Fibroblast of villous mesenchyme (primary cell): ENCODE data around the gene FBXO46. TPM values are rescaled to one million over a fixed set of nuclear protein-coding genes. Genes with fewer than 3 reads are reported as not detected.
A peak's percentile ranks its signal among the peaks of the same experiment; 100 is the strongest.
"Not testable (repeated sequence)": the region's sequence is repeated elsewhere in the genome, so short reads cannot be mapped to it uniquely, and the experiment has no call there.

ENCODE experiments used
- DNase-seq: peaks from one replicate; pipeline ENCODE4 v3.0.0-alpha.2; 2010; ENCODE audit warnings: low read depth
- H3K4me3 ChIP-seq: 2 replicates; pipeline ENCODE4 v1.5.1; 2011; ENCODE audit warnings: low read depth, mild to moderate bottlenecking, low read length
- total RNA-seq: library from RNA; depleted of rRNA; stranded (reverse); fragments of >200 nt; gene quantifications from 2 replicates; pipeline ENCODE4 v1.2.3, GENCODE V29; 2012
- TF ChIP-seq, protein P1 (sequence below): IDR thresholded peaks from 2 replicates; pipeline ENCODE4 v1.5.1; 2012; ENCODE audit warnings: low read depth, mild to moderate bottlenecking, low read length; ENCODE audit not compliant: insufficient read depth

The FBXO46 gene
- total RNA-seq, 1 donor: 12.5 TPM

DNA sequence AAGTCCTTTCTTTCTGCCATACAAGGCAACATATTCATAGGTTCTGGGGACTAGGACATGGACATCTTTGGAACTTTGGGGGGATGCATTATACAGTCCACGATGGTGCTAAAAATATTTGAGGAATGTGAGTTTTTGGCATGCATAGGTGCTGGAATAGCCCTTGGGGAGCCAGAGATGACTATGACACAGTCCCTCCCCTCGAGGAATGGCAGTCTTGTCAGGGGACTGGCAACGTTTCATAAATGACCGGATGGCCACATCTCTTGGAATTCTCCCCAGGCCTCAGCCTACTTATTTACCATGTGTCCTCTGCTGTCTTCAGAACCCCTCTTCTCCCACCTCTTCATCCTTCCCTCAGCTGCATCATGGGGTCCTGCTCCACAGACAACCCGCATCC, 16.2 kb upstream of the FBXO46 start:
- no peak overlapping the region for H3K4me3 ChIP-seq
- DNase-seq: no peak
- TF ChIP-seq, protein P1, sequence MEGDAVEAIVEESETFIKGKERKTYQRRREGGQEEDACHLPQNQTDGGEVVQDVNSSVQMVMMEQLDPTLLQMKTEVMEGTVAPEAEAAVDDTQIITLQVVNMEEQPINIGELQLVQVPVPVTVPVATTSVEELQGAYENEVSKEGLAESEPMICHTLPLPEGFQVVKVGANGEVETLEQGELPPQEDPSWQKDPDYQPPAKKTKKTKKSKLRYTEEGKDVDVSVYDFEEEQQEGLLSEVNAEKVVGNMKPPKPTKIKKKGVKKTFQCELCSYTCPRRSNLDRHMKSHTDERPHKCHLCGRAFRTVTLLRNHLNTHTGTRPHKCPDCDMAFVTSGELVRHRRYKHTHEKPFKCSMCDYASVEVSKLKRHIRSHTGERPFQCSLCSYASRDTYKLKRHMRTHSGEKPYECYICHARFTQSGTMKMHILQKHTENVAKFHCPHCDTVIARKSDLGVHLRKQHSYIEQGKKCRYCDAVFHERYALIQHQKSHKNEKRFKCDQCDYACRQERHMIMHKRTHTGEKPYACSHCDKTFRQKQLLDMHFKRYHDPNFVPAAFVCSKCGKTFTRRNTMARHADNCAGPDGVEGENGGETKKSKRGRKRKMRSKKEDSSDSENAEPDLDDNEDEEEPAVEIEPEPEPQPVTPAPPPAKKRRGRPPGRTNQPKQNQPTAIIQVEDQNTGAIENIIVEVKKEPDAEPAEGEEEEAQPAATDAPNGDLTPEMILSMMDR: no peak

DNA sequence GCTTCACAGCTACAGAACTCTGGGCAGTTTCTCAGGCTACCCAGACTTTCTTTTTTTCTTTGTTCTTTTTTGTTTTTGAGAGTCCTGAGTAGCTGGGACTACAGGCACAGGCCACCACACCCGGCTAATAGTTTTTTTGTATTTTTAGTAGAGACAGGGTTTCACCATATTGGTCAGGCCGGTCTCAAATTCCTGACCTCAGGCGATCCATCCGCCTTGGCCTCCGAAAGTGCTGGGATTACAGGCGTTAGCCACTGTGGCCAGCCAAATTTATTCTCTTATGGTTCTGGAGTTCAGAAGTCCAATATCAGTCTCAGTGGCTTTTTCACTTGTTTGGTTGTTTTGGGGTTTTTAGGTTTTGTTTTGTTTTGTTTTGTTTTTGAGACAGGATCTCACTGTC, 14.9 kb upstream of the FBXO46 start:
- no peak for DNase-seq
- TF ChIP-seq, protein P1: no peak
- H3K4me3 ChIP-seq: no peak overlapping the region

DNA sequence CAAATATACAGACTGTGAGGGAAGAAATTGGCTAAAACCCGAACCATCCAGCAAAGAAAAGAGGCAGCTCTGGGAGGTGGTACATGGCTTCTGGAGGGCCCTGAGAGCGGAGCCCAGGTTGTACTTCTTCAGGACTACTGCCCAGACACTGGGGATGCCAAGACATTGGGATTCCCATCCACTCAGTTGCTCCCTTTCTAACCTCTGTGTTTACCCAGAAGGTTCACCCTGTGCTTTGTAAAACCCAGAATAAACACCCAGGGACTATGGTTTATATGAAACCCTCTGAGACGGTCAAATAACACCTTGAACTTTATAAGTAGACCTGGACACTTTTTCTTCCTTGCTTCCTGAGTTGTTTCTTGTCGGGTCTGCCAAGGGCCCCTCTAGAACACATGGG, 12.3 kb upstream of the FBXO46 start:
- no peak overlapping the region for H3K4me3 ChIP-seq
- TF ChIP-seq, protein P1: no peak
- DNase-seq: no peak

DNA sequence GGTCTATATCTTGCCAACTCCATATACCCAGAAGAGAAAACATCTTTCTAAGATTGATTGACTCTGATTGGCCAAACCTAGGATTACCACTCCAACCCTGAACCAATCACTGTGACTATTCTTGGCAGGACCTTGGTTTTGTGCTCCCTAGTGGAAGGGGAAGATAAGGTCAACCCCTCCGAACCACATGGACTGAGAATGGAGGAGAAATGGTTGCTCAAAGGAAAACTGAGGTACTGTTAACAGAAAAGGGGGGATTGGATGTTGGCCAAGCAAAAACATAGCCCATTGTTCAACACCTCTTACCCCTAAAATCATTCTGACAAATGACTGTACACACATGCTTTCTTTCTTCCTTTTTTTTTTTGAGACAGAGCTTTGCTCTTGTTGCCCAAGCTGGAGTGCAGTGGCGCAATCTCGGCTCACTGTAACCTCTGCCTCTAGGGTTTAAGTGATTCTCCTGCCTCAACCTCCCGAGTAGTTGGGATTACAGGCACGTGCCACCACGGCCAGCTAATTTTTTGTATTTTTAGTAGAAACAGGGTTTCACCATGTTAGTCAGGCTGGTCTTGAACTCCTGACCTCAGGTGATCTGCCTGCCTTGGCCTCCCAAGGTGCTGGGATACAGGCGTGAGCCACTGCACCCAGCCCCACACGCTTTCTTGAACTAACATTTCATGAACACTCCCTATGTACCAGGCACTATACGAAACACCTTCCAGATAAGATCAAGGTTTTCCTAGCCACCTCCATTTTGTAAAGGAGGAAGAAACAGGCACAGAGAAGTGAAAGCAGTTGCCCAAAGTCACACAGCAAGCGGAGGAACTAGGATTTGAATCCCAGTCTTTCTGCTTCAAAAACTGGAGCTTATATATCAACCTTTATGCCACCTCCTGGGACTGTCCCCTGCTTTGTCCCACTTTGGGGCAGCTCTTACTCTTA, 9.1 kb upstream of the FBXO46 start:
- TF ChIP-seq, protein P1: no peak
- H3K4me3 ChIP-seq: no peak overlapping the region
- no peak for DNase-seq

DNA sequence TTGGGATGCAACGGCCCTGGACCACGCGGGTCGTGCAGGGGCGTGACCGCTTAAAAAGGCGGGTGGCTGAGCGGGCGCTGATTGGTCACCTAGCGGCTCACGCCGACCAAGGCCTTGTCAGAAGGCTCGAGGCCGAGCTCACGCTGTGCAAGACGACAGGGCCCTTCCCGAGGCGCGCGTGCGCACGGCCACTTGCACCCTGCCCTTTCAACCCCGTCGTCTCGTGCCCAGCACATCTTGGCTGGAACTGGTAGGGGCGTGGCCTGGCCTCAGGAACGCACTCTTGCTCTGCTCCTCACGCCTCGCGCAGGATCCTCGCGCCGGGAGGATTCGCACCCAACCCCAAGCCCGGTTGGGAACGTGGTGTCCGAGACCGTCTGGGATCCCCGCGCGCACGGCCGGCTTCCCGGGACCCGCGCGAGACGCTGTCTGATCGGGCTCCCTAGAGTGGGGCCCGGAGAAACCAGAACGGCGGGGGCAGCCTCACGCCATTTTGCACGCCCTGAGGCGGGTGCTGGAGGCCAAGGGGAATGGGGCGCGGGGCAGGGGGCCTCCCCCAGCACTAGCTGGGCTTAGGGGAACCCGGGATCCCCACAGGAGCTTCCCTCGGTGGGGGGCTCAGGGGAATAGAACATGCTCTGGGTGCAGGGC, 2.6 kb upstream of the FBXO46 start, which contains the start of gene MEIOSIN:
Gene MEIOSIN (plus strand): TSS at position 280 of the 651 bp plus-strand sequence. CDS start 1,938 bp downstream, outside the sequence.
- no peak within 1 kb of the TSS for H3K4me3 ChIP-seq
- TF ChIP-seq, protein P1: no peak
- no peak for DNase-seq

DNA sequence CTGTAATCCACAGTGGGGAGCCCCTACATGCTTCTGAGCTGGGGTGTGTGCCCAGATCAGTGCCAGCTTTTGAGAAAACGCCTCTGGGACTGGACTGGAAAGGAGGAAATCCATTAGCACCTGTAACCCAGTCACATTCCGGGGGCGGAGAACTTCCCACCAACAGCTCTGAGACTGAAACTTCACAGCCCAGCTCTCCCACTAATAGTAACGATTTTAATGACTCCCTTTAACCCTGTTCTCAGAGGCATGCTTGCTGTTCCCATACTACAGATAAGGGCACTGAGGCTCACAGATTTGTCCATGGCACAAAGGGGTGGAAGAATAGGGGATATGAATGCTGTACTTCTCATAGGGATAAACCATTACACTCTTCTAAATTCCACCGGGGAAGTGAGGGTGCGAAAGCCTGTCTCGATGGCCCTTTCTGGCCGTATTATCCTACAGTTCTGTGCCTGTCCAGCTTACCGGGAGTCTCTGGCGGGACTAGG, 851 bp downstream of the FBXO46 start:
- H3K4me3 ChIP-seq: peak overlapping the region; percentile 99
- no peak for DNase-seq
- TF ChIP-seq, protein P1: no peak

DNA sequence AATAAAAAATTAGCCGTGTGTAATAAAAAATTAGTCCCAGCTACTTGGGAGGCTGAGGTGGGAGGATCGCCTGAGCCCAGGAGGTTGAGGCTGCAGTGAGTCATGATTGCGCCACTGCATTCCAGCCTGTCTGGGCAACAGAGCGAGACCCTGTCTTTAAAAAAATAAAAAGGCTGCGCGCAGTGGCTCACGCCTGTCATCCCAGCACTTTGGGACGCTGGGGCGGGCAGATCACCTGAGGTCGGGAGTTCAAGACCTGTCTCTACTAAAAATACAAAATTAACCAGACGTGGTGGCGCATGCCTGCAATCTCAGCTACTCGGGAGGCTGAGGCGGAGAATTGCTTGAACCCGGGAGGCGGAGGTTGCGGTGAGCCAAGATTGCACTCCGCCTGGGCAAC, 2.0 kb downstream of the FBXO46 start:
- DNase-seq, H3K4me3 ChIP-seq: not testable (repeated sequence)

DNA sequence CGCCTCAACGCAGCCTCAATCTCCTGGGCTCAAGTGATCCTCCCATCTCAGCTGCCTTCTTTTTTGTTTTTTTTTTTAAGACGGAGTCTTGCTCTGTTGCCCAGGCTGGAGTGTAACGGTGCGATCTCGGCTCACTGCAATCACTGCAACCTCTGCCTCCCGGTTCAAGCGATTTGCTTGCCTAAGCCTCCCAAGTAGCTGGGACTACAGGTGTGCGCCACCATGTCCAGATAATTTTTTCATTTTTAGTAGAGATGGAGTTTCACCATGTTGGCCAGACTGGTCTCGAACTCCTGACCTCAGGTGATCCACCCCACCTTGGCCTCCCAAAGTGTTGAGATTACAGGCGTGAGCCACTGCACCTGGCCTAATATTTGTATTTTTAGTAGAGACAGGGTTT, 10.6 kb downstream of the FBXO46 start:
- not testable (repeated sequence) for H3K4me3 ChIP-seq, DNase-seq
